Measurements from ENCODE around the gene GRK6.
"Not testable (repeated sequence)": the region's sequence is repeated elsewhere in the genome, so short reads cannot be mapped to it uniquely, and the experiment has no call there.

GRK6 gene

GRCh38 chr5:177474846-177475562, 48.5 kb downstream of the GRK6 start:
- in situ Hi-C loops (cut with HindIII; ENCODE audit: low pct_ligation_motif_present, low pct_unique_long_range_greater_than_20kb, low sequenced_read_pairs): no loop called here
- DNase-seq: no peak

- in situ Hi-C loops (cut with HindIII; ENCODE audit: low pct_ligation_motif_present, low pct_unique_long_range_greater_than_20kb, low sequenced_read_pairs): no loop called here
- DNase-seq: no peak
Observed at GRCh38 chr5:177475563-177476427, 49.3 kb downstream of the GRK6 start.

- in situ Hi-C loops (cut with HindIII; ENCODE audit: low pct_ligation_motif_present, low pct_unique_long_range_greater_than_20kb, low sequenced_read_pairs): no loop called here
- no peak for DNase-seq
Observed at GRCh38 chr5:177476531-177477233, 50.2 kb downstream of the GRK6 start.

- in situ Hi-C loops (cut with HindIII; ENCODE audit: low pct_ligation_motif_present, low pct_unique_long_range_greater_than_20kb, low sequenced_read_pairs): no loop called here
- no peak for DNase-seq
Observed at GRCh38 chr5:177477701-177478477, 51.4 kb downstream of the GRK6 start.

- DNase-seq: no peak
- in situ Hi-C loops (cut with HindIII; ENCODE audit: low pct_ligation_motif_present, low pct_unique_long_range_greater_than_20kb, low sequenced_read_pairs): no loop called here
Observed at GRCh38 chr5:177478711-177479646, 52.5 kb downstream of the GRK6 start.

GRCh38 chr5:177479774-177480173, 53.3 kb downstream of the GRK6 start:
- in situ Hi-C loops (cut with HindIII; ENCODE audit: low pct_ligation_motif_present, low pct_unique_long_range_greater_than_20kb, low sequenced_read_pairs): no loop called here
- DNase-seq: no peak

GRCh38 chr5:177482359-177482795, 55.9 kb downstream of the GRK6 start:
- in situ Hi-C loops (cut with HindIII; ENCODE audit: low pct_ligation_motif_present, low pct_unique_long_range_greater_than_20kb, low sequenced_read_pairs): no loop called here
- DNase-seq: no peak

- no peak for DNase-seq
- in situ Hi-C loops (cut with HindIII; ENCODE audit: low pct_ligation_motif_present, low pct_unique_long_range_greater_than_20kb, low sequenced_read_pairs): no loop called here
Observed at GRCh38 chr5:177483042-177483441, 56.6 kb downstream of the GRK6 start.

- DNase-seq: no peak
- in situ Hi-C loops (cut with HindIII; ENCODE audit: low pct_ligation_motif_present, low pct_unique_long_range_greater_than_20kb, low sequenced_read_pairs): no loop called here
Observed at GRCh38 chr5:177483994-177484901, 57.8 kb downstream of the GRK6 start.

GRCh38 chr5:177484902-177485549, 58.5 kb downstream of the GRK6 start:
- in situ Hi-C loops (cut with HindIII; ENCODE audit: low pct_ligation_motif_present, low pct_unique_long_range_greater_than_20kb, low sequenced_read_pairs): no loop called here
- DNase-seq: no peak

- DNase-seq; in situ Hi-C loops (cut with HindIII; ENCODE audit: low pct_ligation_motif_present, low pct_unique_long_range_greater_than_20kb, low sequenced_read_pairs): not testable (repeated sequence)
Observed at GRCh38 chr5:177485753-177486152, 59.3 kb downstream of the GRK6 start.

GRCh38 chr5:177486256-177486655, 59.8 kb downstream of the GRK6 start:
- in situ Hi-C loops (cut with HindIII; ENCODE audit: low pct_ligation_motif_present, low pct_unique_long_range_greater_than_20kb, low sequenced_read_pairs): no loop called here
- DNase-seq: no peak

GRCh38 chr5:177487144-177487543, 60.7 kb downstream of the GRK6 start:
- in situ Hi-C loops (cut with HindIII; ENCODE audit: low pct_ligation_motif_present, low pct_unique_long_range_greater_than_20kb, low sequenced_read_pairs): no loop called here
- DNase-seq: no peak

GRCh38 chr5:177487975-177488374, 61.5 kb downstream of the GRK6 start:
- in situ Hi-C loops (cut with HindIII; ENCODE audit: low pct_ligation_motif_present, low pct_unique_long_range_greater_than_20kb, low sequenced_read_pairs): no loop called here
- DNase-seq: no peak

GRCh38 chr5:177489119-177489716, 62.7 kb downstream of the GRK6 start:
- in situ Hi-C loops (cut with HindIII; ENCODE audit: low pct_ligation_motif_present, low pct_unique_long_range_greater_than_20kb, low sequenced_read_pairs): no loop called here
- DNase-seq: no peak
